Kidney epithelial cell (primary cell): ENCODE measurements around the gene SMCO3. TPM values are rescaled to one million over a fixed set of nuclear protein-coding genes. Genes with fewer than 3 reads are reported as not detected.

Source experiments
- DNase-seq: peaks from one replicate; pipeline ENCODE4 v3.0.0-alpha.2; 2010; ENCODE audit warnings: low read depth
- H3K27me3 ChIP-seq: 2 replicates; pipeline ENCODE4 v1.6.0; 2011; ENCODE audit warnings: low read length; ENCODE audit not compliant: control insufficient read depth, insufficient read depth
- H3K36me3 ChIP-seq: 2 replicates; pipeline ENCODE4 v1.5.1; 2011; ENCODE audit warnings: low read length; ENCODE audit not compliant: control insufficient read depth, insufficient read depth
- H3K4me3 ChIP-seq: 2 replicates; pipeline ENCODE4 v1.5.1; 2011; ENCODE audit warnings: low read depth, mild to moderate bottlenecking, control low read depth, low read length
- CTCF ChIP-seq: IDR thresholded peaks from 2 replicates; pipeline ENCODE4 v1.5.1; 2011; ENCODE audit warnings: mild to moderate bottlenecking, moderate library complexity, low read length, control low read depth, inconsistent platforms; ENCODE audit not compliant: insufficient read depth, poor library complexity, severe bottlenecking
- total RNA-seq: library from RNA; depleted of rRNA; stranded (reverse); fragments of >200 nt; gene quantifications from 2 replicates; pipeline ENCODE4 v1.2.3, GENCODE V29; 2015

The SMCO3 gene
- total RNA-seq, 1 donor from 2014 or later: not detected

DNA sequence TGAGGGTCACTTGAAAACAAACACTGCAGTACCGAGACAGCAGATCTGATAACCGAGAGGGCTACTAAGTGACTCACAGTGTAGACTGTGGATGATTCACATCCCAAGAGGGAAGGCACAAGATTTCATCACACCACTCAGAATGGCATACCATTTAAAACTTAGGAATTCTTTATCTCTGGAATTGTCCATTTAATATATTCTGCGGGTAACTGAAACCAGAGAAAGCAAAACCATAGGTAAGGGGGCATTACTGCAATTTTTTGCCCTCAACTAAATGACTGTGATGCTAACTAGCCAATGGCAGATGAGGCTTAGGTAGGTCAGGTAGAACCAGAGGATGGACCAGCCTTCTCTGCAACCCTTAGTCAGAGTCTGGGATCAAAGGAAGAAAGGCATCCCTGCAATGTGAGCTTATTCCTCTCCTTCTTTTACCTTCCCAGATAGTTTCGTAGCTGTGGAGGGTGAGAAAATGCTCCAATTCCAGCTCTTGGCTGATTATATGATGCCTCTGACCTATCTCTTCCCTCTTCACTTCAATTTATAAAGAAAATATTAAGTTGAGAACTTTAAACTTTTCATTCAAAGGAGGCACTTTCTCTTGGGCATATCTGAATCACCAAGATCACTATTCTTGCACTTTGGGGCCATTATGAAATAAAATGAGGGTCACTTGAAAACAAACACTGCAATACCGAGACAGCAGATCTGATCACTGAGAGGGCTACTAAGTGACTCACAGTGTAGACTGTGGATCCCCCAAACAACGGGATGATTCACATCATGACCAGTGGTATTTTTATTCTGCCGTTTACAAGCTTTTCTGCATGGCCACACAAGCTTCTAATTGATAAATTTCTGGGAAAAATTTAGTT, 22.6 kb upstream of the SMCO3 start:
- H3K27me3 ChIP-seq: no peaks in the 10 kb centered on the region
- peak; percentile 65 for DNase-seq
- TF ChIP-seq CTCF: no peak
- H3K4me3 ChIP-seq: no peak overlapping the region
- no peaks in the 10 kb centered on the region for H3K36me3 ChIP-seq

- H3K27me3 ChIP-seq: no peaks in the 10 kb centered on the region
- H3K4me3 ChIP-seq: no peak overlapping the region
- no peak for TF ChIP-seq CTCF
- H3K36me3 ChIP-seq: no peaks in the 10 kb centered on the region
- no peak for DNase-seq
Measured at GRCh38 chr12:14834509-14834908, 20.5 kb upstream of the SMCO3 start.

GRCh38 chr12:14833952-14834351, 20.0 kb upstream of the SMCO3 start:
- DNase-seq: no peak
- no peak for TF ChIP-seq CTCF

GRCh38 chr12:14833336-14833735, 19.4 kb upstream of the SMCO3 start:
- Histone ChIP-seq H3K27me3 (no peaks in the 10 kb centered on the region), H3K36me3 (no peaks in the 10 kb centered on the region), H3K4me3 (no peak overlapping the region)
- no peak for TF ChIP-seq CTCF
- no peak for DNase-seq

More at GRCh38 chr12:14833952-14834351, 20.0 kb upstream of the SMCO3 start:
- Histone ChIP-seq H3K27me3 (no peaks in the 10 kb centered on the region), H3K4me3 (no peak overlapping the region), H3K36me3 (no peaks in the 10 kb centered on the region)

DNA sequence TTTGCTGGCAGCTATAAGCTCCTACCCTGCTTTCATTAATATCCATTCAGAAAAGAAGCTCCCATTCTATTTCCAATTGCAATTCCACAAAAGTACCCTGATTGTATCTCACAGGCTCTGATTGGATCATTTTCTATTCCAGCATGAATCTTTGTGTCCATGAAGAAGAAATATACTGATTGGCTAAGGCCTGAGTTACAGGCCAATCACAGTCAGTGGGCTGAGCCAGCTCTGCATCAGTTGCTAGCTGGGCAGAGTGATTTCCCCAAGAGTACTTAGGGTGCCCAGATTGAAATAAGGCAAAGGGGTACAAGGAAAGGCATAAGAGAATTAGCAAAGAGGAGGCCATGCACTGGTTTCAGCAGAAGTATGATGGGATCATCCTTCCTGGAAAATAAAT, 14.9 kb upstream of the SMCO3 start:
- no peak for DNase-seq
- Histone ChIP-seq H3K36me3 (no peaks in the 10 kb centered on the region), H3K27me3 (no peaks in the 10 kb centered on the region), H3K4me3 (no peak overlapping the region)
- no peak for TF ChIP-seq CTCF

DNA sequence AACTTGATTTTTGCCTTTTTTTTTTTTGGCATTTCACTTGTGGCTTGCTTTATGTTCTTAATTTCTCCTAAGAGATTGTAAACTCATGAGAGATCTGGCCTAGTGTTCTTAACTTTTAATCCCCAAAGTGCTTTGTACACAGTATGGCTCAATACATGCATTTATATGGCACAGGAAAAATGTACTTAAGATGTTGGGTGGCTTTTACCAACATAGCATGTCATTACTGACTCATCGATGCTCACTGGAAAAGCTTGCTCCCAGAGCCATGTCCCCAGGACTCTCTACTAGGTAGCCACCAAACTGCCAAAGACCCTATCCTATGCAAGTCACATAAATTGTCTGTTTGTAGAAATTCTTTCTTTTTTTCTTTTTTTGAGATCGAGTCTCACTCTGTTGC, 13.1 kb upstream of the SMCO3 start:
- no peak for TF ChIP-seq CTCF
- H3K36me3 ChIP-seq: no peaks in the 10 kb centered on the region
- no peak overlapping the region for H3K4me3 ChIP-seq
- no peaks in the 10 kb centered on the region for H3K27me3 ChIP-seq
- DNase-seq: no peak
